Activated CD4-positive, alpha-beta T cell treated with anti-CD3 and anti-CD28 coated beads for 24 hours (primary cell): ENCODE data around the gene TP53I11.

Experiments used
- DNase-seq, 2 donors: peaks; one replicate each; pipeline ENCODE4 v3.0.0-alpha.2; 2020; ENCODE audit warnings: low read depth in 2 of 2

TP53I11 gene

DNA sequence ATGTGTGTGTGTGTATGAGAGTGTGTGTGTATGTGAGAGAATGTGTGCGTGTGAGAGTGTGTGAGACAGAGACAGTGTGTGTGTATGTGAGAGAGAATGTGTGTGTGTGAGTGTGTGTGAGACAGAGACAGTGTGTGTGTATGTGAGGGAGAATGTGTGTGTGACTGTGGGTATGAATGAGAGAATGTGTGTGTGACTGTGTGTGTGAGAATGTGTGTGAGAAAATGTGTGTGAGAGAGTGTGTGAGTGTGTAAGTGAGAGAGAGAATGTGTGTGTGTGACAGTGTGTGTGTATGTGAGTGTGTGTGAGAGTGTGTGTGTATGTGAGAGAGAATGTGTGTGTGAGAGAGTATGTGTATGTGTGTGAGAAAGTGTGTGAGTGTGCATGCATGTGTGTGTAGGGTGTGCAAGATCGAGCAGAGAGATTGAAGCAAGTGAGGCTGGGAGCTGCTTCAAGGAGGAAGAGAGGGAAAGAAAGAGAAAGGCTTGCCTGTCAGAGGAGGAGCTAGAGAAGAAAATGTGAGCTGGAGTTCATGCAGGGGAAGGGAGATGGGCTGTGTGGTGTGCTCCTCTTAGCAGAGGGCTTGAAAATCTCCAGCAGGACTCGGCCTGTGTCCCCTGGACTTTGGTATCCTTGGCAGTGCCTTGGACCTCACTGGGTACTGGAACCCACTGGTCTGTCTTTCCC lies 27.7 kb upstream of the TP53I11 start:
- no peak for DNase-seq

DNA sequence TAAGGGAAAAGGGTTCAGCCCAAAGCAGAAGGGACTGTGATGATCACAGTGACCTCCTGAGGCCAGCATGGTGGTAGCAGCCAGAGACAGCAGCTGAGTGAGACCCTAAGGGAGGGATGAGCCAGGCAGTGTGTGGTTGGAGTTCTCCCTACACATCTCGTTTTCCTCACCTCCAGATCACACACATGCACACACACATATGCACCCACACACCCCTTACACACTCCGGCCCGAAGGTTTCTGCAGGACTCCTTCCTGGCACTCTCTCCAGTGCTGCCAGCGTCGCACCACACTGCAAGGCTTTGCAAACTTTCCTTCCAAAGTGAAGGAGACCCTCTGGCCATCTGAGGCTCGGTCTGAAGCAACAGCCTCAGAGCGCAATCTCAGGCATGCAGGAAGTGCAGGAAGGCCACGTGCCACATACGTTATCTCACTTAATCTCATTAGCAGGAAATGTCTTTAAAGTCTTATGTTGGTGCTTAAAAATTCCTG lies 26.9 kb upstream of the TP53I11 start:
- no peak for DNase-seq

DNA sequence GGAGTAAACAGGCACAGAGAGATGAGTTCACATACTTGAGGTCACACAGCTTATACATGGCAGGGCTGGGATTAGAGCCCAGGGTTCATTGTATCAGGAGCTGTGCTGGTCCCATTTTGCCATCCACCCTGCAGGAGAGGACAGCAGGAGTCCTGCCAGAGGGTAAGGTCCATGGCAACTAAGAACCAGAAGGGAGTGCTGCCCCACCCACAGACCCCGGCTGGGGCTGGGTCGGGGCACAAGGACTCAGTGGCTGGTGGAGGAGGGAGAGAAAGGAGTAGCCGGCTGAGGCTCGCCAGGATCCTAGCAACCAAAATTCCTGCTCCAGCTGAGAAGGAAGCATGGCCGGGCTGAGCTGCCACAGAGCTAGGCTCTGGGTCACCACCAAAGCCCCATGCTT lies 25.9 kb upstream of the TP53I11 start:
- no peak for DNase-seq

DNA sequence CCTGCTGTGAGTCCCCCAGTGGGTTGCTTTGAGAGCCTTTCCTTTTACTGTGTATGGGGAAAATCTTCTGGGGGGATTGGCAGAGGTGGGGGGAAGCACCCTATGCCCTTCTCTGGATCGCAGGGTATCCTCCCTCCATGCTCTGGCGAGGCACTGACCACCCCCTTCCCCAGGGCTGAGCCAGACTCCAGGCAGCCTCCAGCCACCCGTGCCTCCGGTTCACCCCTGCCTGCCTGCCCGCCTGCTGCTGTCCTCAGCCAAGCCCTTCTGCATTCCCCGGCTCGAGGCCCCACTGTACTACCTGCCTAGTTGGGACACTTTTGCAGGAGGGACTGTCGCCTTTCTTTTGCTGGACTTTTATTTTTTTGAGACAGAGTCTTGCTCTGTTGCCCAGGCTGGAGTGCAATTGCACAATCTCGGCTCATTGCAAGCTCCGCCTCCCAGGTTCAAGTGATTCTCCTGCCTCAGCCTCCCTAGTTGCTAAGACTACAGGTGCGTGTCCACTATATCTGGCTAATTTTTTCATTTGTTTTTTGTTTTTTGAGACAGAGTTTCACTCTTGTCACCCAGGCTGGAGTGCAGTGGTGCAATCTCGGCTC lies 23.8 kb upstream of the TP53I11 start:
- DNase-seq: no peak

DNA sequence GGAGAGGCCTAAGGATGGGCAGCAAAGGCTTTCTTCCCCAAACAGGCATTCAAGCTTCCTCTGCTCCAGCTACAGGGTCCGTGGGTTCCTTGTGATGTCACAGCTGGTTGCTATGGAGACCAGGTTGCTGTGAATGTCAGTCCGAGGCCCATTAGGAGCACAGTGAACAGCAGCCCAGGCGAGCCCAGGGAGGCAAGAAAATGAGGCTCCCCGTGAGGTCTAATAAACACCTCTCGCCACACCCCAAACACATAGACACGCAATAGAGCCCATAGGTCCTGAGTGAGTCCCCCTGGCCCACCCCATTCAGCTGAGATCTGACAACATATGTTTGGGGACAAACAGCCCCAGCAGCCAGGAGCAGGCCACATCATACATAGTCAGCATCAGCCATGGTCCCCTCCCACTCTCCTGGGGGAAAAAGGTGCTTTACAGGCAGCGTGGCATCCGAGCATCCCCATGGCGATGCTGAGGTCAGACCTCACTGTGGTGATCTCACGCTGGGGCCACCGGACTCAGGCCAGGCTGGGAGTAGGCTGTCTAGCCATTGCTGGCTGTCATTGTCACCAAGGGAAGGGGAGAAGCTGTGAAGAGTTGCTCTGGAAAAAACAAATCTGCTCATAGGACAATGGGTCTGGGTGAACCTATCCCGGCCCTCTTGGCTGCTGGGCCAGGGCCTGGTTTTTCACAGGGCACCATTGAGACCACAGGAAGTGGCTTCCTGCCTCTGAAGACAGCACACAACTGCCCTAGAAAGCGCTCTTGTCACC lies 23.1 kb upstream of the TP53I11 start:
- no peak for DNase-seq

DNA sequence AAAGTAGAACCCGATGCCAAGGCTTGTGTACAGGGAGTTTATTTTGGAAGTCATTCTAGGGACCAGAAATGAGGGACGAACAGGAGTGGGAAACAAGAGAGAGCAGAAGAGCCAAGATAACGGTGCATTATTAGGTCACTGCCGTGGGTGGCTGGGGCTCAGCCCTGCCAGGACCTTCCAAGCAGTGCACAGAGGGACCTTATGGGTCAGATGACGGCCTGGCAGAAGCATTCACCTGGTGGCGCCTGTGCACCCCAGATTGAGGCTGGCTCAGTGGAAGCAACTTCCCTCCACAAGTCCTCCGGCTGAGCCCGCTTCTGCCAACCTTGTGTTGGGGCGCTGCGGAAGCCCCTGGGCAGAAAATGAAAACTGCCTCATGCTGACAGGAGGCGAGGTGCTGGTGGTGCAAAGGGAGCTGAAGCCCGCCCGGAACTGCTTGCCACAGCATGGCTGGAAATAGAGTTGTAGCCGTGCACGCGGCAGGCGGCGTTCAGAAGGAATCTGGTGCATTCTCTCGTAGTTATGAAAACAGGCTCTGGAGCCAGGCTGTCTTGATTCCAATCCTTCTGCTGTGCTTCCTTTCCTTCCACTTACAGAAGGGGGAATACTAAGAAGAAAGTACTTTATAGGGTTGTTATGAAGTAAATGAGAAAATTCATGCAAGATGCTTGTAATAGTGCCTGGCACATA lies 22.2 kb upstream of the TP53I11 start:
- no peak for DNase-seq

DNA sequence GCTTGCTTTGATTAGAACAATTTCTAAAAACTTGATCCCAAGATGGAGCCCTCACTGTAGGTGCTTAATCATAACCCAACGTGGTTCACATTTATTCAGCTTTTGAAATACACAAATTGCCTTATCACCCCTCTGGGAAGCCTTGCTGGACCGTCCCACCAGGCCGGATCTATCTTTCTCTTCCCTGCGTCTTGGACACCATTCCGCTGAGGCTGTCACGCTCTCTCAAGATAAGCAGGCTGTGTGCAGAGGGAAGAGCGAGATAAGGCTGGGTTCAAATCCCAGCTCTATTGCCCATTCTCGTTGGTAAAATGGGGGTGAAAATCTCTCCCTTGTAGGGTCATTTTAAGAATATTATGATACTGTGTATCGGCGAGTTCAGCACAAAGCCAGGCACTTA lies 20.5 kb upstream of the TP53I11 start:
- no peak for DNase-seq

DNA sequence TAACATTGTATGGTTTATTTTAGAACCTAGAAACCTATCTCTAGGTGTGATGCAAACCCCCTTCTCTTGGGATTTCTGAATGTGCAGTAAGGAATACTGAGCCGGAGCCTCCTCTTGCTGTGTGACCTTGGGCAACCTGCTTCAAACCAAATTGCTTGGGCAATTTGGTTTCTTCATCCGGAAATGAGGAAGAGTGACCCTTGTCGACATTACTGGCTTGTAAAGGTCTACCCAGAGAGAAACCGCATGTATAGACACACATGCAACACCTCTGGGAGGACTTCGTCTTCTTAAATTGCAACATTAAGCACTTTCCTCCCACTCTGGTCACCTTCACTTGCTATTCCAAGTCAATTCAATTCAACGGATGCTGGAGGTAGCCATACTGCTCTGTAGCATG lies 19.6 kb upstream of the TP53I11 start:
- no peak for DNase-seq

DNA sequence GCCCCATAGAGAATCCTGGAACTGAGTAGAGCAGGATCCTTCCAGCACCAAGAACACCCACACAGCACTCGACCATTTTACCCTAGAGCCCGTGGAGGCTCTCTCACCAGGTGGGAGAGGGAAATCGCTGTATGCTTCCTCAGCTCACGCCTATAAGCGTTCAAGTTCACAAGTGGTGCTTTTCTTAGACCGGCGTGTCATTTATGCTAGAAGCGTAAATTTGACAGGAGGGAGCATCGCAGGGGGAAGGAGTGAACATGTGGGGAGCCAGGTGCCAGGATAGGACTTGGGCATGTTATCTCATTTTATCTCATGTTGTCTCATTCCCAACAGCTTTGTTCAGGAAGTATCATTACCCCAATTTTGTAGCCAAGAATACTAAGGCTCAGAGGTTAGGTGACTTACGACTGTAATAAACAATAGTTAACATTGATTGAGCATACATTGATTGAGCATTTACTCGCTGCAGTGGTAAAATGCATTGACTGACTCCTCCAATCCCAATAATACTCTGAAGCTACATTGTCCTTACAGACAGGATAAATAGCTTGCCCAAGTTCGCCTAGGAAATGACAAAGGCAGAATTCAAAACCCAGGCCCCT lies 19.1 kb upstream of the TP53I11 start:
- no peak for DNase-seq

DNA sequence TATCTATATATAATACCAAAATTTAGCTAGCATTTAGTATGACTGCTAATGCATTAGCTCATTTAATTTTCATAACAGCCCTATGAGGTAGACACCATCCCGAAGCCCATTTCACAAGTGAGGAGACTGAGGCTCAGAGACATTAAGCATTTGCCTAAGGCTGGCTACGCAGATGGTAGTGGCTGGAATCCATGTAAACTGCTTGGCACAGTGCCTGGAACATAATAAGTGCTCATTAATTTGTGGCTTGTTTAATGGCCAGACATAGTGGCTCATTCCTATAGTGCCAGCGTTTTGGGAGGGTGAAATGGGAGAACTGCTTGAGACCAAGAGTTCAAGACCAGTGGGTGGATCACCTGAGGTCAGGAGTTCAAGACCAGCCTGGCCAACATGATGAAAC lies 17.8 kb upstream of the TP53I11 start:
- no peak for DNase-seq

DNA sequence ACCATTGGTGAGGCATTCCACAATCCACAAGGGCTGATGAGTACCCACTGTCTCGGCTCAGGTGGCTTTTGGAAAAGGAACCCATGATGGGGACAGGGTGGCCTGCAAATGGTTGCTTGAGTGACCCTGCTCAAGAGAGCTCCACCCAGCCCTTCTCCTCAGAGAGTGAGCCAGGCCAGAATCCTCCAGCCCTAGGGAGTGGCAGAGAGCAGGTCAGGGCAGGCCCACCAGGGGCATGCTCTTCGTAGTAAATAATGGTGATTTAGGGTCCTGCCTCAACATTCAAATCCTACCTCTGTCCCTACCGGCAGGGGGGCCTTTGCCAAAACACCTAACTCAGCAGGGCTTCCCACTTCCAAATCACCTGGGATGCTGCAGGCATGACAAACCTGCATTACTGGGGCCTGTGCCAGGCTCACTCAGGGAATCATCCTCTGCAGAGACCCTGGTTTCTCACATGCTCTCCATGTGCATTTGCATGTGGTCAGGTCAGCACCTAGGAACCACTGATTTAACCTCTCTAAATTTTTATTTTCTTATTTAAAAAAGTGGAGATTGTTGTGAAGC lies 17.3 kb upstream of the TP53I11 start:
- DNase-seq: no peak

DNA sequence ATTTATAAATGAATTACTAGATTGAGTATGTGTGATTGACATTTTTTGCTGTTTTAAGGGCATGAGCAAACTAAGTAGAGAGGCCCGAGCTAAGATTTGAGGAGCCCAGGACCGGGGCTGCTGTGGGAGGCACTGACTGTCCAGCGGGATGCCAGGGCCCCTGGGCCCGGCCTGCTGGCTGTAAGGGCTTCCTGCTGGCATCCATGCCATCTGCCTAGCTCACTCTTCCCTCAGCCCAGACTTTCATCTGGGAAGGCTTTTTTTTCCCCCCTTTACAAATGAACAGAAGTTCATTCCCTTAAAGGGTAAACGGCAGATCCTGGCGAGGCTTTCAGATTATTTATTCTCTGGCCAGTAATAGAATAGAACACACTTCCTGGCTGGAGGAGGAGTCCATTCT lies 16.0 kb upstream of the TP53I11 start:
- no peak for DNase-seq

DNA sequence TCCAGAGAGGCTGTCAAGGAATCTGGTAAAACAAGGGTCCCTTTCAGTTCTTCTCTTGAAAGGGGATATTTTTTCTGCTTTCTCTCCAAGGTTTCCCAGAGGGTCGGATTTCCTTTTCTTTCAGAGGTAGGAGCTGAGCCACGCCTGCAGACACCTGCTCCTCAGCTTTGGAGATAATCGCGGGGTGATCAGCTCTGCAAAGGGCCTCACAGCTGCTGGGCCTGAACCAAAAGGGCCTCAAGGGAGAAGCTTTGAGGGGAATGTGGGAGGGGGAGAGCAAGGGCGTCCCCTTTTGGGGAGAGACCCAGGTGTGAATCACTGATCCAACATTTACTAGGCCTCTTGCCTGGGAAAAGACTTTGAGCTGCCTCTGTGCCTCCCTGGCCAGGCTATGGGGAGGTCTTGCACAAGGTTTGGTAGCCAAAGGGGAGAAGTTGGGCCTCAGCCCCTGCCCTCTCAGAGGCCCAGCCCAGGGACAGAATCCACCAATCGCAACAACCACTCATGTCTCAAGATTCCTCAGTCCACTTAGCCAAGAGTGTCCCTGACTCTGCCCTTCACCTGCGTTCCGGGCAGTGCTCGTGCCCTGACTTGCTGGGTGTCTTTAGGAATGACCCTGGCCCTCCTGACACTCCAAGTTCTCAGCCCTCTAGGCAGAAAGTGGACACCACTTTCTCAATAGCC lies 14.0 kb upstream of the TP53I11 start:
- DNase-seq: no peak

DNA sequence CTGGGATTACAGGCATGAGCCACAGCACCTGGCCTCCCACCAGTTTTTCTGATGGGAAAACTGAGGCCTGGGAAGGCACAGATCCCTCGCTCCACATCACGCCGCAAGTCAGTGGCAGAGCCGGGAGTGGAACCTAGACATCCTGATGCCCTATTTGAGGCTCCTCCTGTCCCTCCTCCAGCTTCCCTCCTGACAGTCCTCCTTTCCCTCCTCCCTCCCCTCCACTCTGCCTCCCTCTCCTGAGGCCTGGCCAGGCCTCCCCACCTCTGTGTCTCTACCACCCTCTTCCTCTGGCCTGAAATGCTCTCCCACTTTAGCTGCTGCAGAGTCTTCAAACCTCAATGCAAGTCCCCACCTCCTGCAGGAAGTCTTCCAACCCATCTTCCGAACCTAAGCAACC lies 13.3 kb upstream of the TP53I11 start:
- no peak for DNase-seq

DNA sequence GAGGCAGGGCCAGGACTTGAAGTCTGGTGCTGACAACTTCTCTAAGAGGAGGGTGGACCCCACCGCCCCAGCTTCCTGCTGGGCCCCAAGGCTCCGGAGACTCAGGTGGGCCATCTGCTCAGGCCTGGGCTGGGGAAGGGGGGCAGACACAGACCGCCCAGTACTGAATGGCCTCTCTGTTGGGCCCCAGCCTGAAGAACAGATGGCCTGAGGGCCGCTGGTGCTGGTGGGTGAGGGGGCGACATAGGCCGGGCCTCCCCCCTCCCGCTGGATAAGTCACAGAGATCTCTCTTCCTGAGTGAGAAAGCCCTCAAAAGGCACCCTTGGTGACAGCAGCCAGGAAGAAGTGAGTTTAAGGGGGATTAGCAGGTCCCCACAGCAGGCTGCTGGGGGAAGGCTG lies 12.5 kb upstream of the TP53I11 start:
- DNase-seq: no peak

DNA sequence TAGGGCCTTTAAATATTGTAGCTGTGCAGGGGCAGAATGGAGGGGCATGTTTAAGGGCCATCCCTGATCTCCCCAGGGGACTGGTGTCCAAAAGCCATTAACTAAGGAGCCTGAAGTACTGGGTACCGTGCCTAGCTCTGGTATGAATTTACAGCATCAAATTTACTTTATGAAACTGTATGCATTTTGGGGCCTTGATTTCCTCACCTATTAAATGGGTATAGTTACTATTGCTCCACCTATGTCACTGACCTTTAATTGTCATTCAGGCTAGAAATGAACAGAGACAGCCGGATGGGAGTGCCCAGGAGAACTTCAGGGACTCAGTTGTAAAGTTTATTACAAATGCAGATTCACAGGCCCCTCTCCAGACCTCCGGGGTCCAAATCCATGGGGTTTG lies 11.8 kb upstream of the TP53I11 start:
- no peak for DNase-seq

DNA sequence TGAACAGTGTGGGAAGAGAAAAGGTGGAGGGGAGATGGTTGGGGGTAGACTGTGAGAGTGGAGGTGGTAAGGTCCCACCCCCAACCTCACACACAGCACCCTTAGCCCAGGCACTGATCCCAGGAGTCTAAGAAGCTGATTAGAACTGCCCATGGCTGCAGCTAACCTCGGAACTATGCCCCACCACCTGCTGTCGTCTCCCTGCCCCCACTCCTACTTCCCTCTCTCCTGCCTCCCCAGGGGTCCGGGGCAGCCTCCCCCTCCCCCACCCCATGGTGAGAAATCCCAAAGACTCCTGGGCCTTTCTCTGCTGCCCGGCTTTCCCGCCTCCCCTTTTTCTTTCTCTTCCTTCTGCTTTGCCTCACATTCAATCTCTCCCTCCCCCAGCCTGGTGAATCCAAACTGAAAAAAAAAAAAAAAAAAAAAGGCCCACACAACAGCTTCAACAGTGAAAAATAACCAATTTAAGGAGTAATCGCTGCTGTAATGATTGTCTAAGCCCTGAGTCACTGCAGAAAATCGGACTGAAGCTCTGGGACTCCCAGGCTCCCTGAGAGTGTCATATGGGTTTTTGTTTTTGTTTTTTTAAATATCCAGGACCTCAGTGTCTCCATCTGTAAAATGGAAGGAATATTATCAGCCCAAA lies 9.6 kb upstream of the TP53I11 start:
- no peak for DNase-seq

DNA sequence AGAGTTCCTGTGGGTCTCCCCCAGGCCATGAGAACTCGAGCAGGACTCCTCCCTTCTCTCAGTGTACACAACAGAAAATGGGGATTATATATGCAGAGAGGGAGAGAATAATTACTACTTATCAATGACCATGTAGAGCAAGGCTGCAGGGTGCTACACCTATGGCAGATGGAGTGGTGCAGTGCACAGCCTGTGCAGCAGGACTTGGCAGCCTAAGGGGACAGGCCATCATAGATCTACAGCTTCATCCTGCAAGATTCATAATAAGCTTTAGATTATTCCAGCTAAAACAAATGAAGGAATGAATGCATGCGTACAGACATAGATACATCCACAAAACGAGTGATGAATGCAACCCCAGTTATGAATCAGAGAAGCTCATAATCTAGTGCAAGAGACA lies 8.4 kb upstream of the TP53I11 start:
- DNase-seq: no peak

DNA sequence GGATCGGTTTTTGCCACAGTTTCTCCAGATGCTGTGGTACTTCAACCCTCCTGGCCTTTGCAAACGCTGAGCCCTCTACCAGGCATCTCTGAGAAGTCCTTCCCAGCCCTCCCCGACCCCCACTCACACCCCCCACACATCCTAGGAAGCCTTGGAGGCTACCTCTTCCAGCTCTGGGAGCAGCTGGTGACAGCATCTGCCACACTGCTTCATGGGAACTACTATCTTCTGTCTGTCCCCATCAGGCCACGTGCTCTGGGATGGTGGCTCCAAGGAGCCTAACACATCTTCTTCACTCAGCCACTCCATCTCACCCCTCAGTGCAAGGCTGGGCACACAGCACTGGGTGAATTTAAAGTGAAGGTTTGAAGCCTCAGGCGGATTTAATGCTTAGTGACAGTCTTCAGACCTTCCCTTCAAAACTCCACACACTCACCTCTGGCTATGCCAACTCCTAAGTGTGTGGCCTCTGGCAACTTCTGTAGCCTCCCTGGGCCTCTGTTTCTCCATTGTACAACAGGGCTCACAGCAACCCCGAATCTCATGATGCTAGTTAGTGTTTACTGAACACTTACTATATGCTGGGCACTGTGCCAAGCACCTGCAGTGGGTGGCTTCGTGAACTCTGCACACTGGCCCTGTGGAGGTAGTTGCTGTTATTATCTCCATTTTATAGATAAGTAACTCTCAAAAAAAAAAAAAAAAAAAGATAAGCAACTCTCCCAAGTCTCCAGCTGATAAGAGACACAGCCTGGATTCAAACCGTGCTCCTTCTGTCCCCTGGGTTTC lies 7.3 kb upstream of the TP53I11 start:
- no peak for DNase-seq

DNA sequence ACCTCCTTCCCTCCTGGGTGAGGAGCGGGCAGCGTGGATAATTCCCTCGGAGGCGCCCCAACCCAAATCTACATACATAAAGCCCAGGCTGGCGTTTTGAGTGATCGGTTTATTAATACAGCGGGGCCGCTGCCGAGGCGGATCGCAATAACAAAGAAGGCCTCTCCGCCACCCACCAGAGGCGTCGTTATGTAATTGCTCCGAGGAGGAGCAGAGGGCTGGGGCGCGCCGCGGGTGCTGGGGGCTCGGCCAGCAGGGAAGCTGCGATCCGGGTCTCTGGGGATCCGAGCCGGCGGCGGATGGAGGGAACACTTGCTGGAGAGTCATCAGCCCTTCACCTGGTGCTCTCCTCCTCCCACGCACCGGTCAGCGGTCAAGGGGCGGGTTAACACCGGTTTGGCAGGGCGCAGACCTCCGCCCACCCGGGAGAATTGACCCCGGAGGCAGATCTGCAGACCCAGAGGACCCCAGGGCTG lies 6.4 kb upstream of the TP53I11 start:
- DNase-seq: no peak
